ENCODE data around the gene DLL3.

Gene DLL3

DNA sequence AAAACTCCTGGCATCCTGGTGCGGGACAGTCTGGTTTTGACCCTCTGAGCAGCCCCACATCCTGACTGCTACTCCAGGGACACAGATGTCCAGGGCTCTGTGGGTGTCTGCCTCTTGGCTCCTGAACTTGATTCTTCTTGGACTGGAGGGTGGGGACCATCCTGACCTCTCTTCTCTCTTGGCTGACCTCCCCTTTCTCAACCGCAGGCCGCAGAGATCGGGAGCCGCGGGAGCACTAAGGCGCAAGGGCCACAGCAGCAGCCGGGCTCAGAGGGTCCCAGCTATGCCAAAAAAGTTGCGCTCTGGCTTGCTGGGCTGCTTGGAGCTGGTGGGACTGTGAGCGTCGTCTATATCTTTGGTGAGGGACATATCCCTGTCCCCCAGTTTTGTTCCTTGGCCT is 17.1 kb upstream of the DLL3 start:
- DNase-seq (ENCODE audit: low read depth in 2 of 2) = no peak

DNA sequence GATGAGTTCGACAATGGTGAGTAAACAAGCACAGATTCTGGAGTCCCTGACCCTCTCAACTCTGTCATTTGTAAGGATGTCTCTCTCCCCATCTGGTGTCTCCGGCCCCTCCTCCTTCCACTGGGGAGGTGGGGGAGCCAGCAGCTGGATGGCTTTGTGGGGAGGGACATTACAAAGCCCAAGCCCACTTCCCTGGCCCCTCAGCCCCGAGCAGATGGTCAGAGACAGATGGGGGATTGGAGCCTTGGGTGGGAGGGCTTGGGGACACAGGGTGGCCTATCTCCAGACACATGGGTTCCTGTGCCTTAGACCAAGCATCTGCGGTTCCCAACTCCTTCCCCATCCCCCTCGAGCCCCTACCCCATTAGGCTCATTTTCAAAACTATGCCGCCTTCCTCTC is 15.6 kb upstream of the DLL3 start:
- DNase-seq (ENCODE audit: low read depth in 2 of 2) = no peak

DNA sequence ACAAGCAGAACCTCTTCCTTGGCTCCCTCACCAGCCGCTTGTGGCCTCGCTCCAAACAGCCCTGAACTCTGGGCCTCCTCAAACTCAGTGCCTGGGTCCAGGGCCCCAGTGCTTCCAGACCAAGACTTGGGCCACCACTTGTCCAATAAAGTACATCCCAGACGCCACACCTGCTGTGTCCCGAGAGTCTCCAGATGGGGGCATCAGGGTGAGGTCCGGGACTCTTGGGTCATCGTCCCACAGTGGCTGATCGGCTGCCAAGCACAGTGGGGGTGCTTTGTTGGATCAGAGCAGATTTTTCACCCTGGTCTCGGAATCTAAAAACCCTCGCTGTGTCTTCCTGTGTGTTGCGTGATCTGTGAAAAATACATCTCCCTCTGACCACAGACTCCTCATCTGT is 9.0 kb upstream of the DLL3 start:
- no peak for DNase-seq (ENCODE audit: low read depth in 2 of 2)

DNA sequence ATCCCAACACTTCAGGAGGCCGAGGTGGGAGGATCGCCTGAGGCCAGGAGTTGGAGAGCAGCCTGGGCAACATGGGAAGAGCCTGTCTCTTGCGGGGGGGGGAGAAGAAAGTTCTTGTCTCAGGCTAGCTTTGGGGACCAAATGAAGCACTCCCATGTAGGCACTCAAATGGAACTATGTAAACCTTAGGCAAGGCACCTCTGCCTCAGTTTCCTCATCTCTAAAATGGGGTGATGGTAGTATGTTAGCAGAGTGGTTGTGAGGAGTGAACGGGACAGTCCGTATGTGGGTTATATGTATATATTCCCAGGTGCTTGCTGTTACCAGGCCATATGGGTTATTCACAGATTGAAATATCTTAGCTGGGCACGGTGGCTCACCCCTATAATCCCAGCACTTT is 6.5 kb upstream of the DLL3 start:
- DNase-seq (ENCODE audit: low read depth in 2 of 2) = no peak

DNA sequence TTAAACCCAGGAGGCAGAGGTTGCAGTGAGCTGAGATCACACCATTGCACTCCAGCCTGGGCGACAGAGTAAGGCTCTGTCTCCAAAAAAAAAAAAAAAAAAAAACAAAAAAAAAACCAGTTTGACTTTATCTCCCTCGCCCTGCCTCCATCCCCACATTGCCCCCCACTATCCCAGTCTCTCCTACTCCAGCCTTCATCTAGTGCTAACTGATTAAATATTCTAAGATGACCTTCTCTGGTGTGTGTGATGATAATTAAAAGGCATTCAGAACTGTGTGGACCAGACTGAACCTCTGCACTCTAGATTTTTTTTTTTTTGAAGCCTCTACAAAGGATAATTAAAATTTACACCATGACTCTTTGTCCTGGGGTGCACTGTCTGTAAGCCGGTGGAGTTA is 6.0 kb upstream of the DLL3 start:
- no peak for DNase-seq (ENCODE audit: low read depth in 2 of 2)

DNA sequence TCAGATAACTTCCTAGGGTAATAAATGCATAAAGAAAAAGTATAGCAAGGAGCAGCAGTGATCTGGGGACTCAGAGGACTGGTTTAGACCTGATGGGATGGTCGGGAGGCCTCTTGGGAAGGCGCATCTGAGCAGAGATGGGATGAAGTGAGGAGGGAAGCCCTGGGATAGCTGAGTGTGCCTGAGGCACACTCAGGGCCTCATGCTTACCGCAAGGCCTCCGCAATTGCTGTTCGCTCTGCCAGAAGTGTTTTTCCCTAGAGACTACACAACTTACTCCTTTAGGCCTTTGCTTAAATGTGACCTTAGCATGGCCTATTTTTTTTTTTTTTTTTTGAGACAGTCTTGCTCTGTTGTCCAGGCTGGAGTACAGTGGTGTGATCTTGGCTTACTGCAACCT is 4.1 kb upstream of the DLL3 start:
- DNase-seq (ENCODE audit: low read depth in 2 of 2) = no peak

DNA sequence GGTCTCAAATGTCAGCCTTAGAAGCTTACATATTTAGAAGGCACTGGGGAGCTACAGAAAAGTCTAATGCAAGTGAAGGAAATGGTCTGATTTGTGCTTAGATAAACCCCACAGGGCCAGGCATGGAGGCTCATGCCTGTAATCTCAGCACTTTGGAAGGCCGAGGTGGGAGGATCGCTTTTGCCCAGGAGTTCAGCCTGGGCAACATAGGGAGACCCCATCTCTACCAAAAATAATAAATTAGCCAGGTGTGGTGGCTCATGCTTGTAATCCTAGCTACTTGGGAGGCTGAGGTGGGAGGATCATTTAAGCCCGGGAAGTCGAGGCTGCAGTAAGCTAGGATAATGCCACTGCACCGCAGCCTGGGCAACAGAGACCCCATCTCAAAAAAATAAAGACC is 2.7 kb upstream of the DLL3 start:
- DNase-seq (ENCODE audit: low read depth in 2 of 2) = no peak

DNA sequence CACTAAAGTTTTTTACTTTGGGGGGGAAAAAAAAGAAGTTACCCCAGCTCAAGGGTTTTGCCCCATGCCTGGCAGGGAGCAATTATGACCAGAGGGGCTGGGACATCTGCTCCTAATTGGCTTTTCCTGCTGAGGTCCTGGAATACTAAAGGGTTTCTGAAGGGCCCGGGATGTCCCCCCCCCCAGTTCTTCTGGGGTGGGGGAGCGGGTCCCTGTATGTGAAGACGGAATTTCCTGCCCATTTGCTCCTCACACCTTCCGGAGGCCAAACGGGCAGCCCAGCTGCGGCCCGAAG is 1.1 kb upstream of the DLL3 start:
- no peak for DNase-seq (ENCODE audit: low read depth in 2 of 2)

DNA sequence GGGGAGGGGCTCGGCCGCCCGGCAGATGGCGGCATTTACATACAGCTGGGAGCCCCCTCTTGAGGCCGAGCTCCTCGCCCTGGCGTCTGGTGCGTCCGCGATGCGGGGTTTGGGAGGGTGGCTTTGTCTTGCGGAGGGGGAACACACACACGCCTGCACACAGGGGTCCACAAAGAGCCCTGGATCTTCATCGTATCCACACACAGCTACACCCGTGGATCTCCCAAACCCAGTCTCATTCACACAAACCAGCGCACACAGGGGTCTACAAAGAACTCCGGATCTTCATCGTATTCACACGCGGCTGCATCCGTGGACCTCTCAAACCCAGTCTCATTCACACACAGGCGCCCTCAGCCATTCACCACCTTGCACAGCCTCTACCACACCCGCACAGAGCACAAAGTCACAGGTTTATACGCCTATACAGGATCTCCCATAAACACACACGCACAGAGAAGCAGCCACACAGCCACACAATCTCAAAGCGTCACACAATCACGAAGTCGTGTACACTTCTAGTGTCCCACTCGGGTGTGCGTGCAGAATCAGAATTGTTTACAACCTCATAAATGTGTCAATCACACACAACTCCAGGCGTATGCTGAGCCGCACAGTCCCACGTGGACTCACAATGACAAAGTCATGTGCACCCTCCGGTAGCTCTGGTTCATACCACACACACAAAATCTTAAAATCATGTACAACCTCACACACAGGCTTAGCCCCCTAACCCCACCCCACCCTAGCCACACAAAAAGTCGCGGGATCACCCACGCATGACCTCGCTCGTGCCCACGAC is 550 bp upstream of the DLL3 start:
- DNase-seq (ENCODE audit: low read depth in 2 of 2) = no peak

DNA sequence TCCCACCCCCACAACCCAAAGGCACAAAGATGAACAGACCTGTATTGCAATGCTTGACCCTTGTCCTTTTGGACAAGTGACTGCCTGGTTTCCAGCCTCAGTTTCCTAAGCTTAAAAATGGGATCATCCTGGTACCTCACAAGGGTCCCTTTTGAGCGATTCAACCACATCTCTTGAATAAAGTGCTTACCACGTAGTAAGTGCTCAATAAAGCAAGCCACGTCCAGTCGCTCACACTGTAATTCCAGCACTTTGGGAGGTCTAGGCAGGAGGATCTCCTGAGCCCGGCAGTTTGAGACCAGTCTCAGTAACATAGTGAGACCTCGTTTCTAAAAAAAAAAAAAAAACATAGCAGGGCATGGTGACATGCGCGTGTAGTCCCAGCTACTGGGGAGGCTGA is 1.2 kb downstream of the DLL3 start:
- no peak for DNase-seq (ENCODE audit: low read depth in 2 of 2)

DNA sequence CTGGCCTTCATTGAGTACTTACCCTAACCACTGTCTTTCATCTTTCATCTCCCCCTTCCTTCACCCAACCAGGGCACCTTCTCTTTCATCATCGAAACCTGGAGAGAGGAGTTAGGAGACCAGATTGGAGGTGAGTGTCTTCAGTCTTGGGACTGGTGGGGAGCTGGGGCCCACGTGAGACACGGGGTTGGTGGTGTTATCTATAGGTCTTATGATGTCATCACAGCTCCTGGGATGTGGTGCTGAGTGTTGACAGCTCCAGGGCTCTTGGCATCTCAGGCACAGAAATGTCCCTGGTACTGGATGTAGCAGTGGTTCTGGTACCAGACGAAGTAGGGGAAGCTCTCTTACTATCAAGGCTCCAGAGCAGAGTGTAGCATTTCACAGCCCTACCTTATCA is 1.8 kb downstream of the DLL3 start:
- DNase-seq (ENCODE audit: low read depth in 2 of 2) = no peak

DNA sequence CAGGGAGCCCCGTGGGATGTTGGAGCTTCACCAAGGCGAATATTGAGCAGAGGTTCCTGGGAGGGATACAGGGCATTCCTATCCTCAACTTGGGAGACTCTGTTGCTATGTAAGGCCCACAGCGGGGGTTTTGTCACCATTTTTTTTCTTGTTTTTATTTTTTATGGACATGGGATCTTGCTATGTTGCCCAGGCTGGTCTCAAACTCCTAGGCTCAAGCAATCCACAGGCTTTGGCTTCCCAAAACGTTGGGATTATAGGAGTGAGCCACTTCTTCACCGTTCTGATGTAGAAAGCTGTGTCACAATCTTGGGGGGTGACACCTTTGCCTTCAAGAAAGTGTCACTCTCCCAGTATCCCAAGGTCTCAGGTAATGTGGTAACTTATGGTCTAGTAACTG is 2.6 kb downstream of the DLL3 start:
- DNase-seq (ENCODE audit: low read depth in 2 of 2) = no peak

DNA sequence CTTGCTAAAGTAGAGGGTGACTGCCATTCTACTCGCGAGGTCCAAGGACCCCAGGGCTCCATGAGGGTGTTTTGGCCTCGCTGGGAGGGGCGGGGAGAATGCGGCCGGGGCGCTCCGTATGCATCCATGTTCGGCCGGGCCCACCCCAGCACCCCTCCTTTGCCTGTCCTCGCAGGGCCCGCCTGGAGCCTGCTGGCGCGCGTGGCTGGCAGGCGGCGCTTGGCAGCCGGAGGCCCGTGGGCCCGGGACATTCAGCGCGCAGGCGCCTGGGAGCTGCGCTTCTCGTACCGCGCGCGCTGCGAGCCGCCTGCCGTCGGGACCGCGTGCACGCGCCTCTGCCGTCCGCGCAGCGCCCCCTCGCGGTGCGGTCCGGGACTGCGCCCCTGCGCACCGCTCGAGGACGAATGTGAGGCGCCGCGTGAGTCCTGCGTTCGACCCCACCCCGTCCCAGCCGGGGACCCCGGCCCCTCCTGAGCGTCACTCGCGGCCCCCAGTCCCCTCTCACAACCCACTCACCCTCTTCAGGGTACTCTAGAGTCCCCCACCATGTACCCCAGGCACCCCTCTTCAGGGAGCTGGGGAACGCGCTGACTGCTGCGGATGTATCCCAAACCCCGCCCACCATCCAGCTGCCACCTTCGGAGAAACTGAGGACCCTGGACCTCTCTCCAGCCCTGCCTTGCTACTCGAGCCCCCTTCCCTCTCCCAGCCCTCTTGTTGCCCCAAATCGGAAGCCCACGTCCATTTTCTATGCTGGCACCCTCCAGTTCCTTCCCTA is 4.1 kb downstream of the DLL3 start:
- DNase-seq (ENCODE audit: low read depth in 2 of 2) = peak; percentile 62 to 77

DNA sequence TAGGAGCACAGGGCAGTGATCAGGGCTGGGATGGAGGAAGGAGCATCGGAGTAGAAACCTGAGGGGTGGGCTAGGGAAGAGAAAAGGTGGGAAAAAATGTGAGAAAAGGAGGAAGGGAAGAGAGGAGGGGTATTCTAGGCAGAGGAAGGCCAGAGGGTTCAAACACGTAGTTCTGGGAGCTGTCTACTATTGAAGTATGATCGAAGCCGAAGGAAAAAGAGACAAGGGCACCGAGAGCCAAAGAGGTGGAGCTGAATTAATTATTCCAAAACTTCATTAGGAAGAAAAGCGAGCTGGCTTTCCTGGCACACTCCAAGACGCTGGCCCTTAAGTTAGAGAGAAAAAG is 7.8 kb downstream of the DLL3 start:
- no peak for DNase-seq (ENCODE audit: low read depth in 2 of 2)

DNA sequence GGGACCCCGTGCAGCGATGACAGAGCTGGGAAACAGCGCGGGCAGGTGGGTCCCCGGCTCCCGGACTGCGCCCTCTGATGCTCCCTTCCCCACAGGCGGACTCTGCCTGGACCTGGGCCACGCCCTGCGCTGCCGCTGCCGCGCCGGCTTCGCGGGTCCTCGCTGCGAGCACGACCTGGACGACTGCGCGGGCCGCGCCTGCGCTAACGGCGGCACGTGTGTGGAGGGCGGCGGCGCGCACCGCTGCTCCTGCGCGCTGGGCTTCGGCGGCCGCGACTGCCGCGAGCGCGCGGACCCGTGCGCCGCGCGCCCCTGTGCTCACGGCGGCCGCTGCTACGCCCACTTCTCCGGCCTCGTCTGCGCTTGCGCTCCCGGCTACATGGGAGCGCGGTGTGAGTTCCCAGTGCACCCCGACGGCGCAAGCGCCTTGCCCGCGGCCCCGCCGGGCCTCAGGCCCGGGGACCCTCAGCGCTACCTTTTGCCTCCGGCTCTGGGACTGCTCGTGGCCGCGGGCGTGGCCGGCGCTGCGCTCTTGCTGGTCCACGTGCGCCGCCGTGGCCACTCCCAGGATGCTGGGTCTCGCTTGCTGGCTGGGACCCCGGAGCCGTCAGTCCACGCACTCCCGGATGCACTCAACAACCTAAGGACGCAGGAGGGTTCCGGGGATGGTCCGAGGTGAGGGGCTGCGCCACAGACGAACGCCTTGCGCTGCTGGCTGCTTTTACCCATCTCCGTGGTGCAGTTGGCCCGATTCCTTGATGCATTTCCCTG is 8.4 kb downstream of the DLL3 start:
- DNase-seq (ENCODE audit: low read depth in 2 of 2) = peak in 1 of 2 donors; percentile 54

DNA sequence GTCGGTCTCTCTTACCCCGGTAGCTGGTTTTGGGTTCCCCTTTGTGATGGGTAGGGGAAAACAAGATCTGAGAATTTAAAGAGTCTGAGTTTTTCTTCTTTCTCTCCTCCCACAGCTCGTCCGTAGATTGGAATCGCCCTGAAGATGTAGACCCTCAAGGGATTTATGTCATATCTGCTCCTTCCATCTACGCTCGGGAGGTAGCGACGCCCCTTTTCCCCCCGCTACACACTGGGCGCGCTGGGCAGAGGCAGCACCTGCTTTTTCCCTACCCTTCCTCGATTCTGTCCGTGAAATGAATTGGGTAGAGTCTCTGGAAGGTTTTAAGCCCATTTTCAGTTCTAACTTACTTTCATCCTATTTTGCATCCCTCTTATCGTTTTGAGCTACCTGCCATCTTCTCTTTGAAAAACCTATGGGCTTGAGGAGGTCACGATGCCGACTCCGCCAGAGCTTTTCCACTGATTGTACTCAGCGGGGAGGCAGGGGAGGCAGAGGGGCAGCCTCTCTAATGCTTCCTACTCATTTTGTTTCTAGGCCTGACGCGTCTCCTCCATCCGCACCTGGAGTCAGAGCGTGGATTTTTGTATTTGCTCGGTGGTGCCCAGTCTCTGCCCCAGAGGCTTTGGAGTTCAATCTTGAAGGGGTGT is 9.1 kb downstream of the DLL3 start:
- DNase-seq (ENCODE audit: low read depth in 2 of 2) = no peak

DNA sequence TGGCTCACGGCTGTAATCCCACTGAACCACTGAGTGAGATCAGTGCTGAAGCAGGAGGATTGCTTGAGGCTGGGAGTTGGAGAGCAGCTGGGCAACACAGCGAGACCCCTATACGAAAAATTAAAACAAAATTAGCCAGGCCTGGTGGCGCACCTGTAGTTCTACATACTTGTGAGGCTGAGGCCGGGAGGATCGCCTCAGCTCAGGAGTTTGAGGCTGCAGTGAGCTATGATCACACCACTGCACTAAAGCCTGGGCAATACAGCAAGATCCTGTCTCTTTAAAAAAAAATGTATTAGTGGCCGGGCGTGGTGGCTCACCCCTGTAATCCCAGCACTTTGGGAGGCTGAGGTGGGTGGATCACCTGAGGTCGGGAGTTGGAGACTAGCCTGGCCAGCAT is 9.9 kb downstream of the DLL3 start:
- DNase-seq (ENCODE audit: low read depth in 2 of 2) = no peak

DNA sequence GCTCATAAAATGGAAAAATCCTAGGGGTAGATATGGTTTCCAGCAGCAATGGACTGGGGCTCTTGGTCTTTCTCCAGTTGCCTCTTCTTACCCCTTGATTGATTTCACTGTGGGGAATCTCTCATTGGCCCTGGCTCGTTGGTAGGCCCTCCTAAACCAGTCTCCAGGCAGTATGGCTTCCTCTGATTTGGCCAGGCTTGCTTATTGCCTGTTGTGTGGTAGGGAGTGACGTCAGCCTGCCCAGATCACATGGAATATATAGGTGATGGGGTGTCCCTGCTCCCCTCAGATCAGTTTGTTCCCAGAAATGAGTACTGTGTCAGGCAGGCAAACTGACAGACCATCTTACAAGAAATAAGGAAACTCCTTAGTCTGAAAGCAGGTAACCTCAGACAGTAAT is 10.5 kb downstream of the DLL3 start:
- no peak for DNase-seq (ENCODE audit: low read depth in 2 of 2)

DNA sequence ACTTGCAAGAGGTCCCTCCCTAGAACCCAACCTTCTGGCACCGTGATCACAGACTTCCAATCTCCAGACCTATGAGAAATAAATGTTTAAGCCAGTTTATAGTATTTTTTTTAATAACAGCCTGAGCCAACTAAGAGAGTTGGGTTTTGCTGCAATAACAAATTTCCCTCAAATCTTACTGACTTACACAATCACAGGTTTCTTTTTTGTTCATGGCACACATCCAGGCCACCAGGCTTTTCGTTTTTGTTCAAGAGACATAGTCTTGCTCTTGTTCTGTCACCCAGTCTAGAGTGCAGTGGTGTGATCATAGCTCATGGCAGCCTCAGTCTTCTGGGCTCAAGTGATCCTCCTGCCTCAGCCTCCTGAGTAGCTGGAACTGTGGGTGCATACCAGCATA is 14.2 kb downstream of the DLL3 start:
- no peak for DNase-seq (ENCODE audit: low read depth in 2 of 2)

DNA sequence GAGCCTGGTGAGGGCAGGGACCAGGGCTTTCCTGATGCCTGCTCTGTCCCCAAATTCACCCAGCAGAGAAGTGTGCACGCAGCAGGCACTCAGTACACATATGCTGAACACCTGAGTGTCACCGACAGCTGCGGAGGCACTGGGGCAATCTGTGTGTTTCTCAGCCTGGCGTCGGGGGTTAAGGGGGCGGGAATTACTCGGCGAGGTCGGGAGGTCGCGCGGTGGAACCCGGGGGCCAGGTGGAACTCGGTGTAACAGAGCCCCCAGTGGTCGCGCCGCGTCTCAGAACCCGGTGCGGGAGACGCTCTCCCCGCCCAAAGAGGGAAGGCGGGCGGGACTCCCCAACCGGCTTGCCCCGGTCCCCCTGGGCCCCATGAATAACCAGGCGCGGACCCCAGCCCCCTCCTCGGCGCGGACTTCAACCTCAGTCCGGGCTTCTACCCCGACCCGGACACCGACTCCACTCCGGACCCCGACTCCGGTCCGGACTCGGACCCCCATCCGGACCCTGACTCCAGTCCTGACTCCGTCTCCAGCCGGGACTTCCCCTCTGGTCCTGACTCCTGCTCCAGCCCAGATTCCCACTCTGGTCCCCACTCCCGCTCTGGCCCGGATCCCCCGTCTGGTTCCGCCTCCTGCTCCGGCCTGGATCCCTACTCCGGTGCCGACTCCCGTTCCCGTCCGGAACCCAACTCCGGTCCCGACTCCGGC is 16.2 kb downstream of the DLL3 start, which contains the start of gene SELENOV:
TSS of gene SELENOV (plus strand) at position 300 of the 711 bp plus-strand sequence. CDS start at position 374, 74 bp downstream.
- no peak for DNase-seq (ENCODE audit: low read depth in 2 of 2)

DNA sequence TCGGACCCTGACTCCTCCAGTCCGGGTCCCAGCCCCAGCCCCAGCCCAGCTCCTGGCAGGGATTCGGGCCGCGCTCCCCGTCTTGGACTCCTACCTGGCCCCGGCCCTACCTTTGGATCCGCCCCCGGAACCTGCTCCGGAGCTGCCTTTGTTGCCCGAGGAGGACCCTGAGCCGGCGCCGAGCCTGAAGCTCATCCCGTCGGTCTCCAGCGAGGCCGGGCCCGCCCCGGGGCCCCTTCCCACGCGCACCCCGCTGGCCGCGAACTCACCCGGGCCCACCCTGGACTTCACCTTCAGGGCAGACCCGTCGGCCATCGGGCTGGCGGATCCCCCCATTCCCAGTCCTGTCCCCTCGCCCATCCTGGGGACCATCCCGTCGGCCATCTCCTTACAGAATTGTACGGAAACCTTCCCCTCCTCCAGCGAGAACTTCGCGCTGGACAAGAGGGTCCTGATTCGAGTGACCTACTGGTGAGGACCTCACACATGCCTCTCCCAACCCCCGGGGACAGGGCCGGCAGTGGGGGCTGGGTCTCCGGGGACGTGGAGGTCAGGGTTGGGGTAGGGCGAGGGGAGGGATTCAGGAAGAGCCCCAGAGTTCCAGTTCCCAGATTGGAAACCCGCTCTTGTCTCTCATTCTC is 16.9 kb downstream of the DLL3 start:
- DNase-seq (ENCODE audit: low read depth in 2 of 2) = peak in 1 of 2 donors; percentile 5
